ENCODE results near the gene COBL. TPM values are rescaled to one million over a fixed set of nuclear protein-coding genes. Genes with fewer than 3 reads are reported as not detected.

COBL gene
- total and polyA plus RNA-seq, 10 of the 15 experiments (the other 5 are each of a cell fraction or from before 2014, with no cell fraction given): 0.21 TPM; not detected in 9

GRCh38 chr7:51255036-51255435 lies 61.6 kb downstream of the COBL start:
- Histone ChIP-seq H3K9me3 (replicated peaks; ENCODE audit: control insufficient read depth, insufficient read depth, low read length) (no peaks in the 10 kb centered on the region), H3K4me1 (ENCODE audit: control insufficient read depth, insufficient read depth, low read length) (no peaks in the 10 kb centered on the region), H3K4me2 (ENCODE audit: control insufficient read depth, insufficient read depth) (no peak overlapping the region), H3K27me3 (replicated peaks in 1 of 2; ENCODE audit: control insufficient read depth in 2 of 2, insufficient read depth in 2 of 2, low read length in 1 of 2) (no peaks in the 10 kb centered on the region; a peak in 1 of 4 replicates), H3K79me2 (ENCODE audit: control insufficient read depth, insufficient read depth, low read length) (no peaks in the 10 kb centered on the region), H3K36me3 (ENCODE audit: control insufficient read depth in 2 of 2, insufficient read depth in 2 of 2, low read length in 1 of 2) (no peaks in the 10 kb centered on the region), H4K20me1 (ENCODE audit: control insufficient read depth, insufficient read depth) (no peaks in the 10 kb centered on the region), H2AFZ (ENCODE audit: control insufficient read depth, low read depth, low read length) (no peak overlapping the region), H3K9ac (ENCODE audit: control insufficient read depth, insufficient read depth, low read length) (no peak overlapping the region), H3K4me3 (no peak overlapping the region), H3K27ac (ENCODE audit: control insufficient read depth, insufficient read depth) (no peak overlapping the region)
- no peak for DNase-seq (ENCODE audit: low read depth, low spot score)
- WGBS (ENCODE audit: insufficient coverage, insufficient replicate concordance, low lambda C conversion rate, missing lambda C conversion rate): 35% methylated on average over 3 of the region's 3 CpGs
- no peak for FAIRE-seq
- RAD21 ChIA-PET (ENCODE audit: unreplicated experiment): no interaction called here
- in situ Hi-C loops (cut with MboI) (no loop called here), intact Hi-C loops (cut with micrococcal nuclease; ENCODE audit: unreplicated experiment) (no loop called here)
- SMC1A ChIA-PET (ENCODE audit: uncharacterized antibody, unreplicated experiment): interaction anchor here (1.0 kb wide), 1 partner anchor 913 kb away, joined by 3 read pairs; no protein-coding TSS in a partner anchor
- CTCF ChIA-PET: interaction anchor here (0.6 kb wide), 1 partner anchor 18 kb away, joined by 4 read pairs; no protein-coding TSS in a partner anchor
- POLR2A ChIA-PET: no interaction called here
- TF ChIP-seq EZH2 (IDR thresholded peaks at IDR 0.05; ENCODE audit: borderline replicate concordance, control insufficient read depth, low read depth, low read length) (no peak), MTA2 (IDR thresholded peaks at IDR 0.05; ENCODE audit: low read depth) (no peak), SPI1 (IDR thresholded peaks at IDR 0.05; ENCODE audit: borderline replicate concordance, insufficient read depth, low read depth, low read length) (peak; percentile 29; the same call in 1 of the 2 replicates), CHD2 (IDR thresholded peaks at IDR 0.05; ENCODE audit: borderline replicate concordance, low read depth, low read length) (no peak), RCOR1 (conservative IDR thresholded peaks at IDR 0.05; ENCODE audit: low read depth, low read length) (no peak)
- no TSS peak for BruUV-seq (replicated peaks)
- no peak for ATAC-seq

- Histone ChIP-seq H3K4me2 (ENCODE audit: control insufficient read depth, insufficient read depth) (no peak overlapping the region), H4K20me1 (ENCODE audit: control insufficient read depth, insufficient read depth) (no peaks in the 10 kb centered on the region), H3K9me3 (replicated peaks; ENCODE audit: control insufficient read depth, insufficient read depth, low read length) (no peaks in the 10 kb centered on the region), H3K36me3 (ENCODE audit: control insufficient read depth in 2 of 2, insufficient read depth in 2 of 2, low read length in 1 of 2) (no peaks in the 10 kb centered on the region), H3K27me3 (replicated peaks in 1 of 2; ENCODE audit: control insufficient read depth in 2 of 2, insufficient read depth in 2 of 2, low read length in 1 of 2) (no peaks in the 10 kb centered on the region; a peak in 1 of 4 replicates), H3K79me2 (ENCODE audit: control insufficient read depth, insufficient read depth, low read length) (no peaks in the 10 kb centered on the region), H2AFZ (ENCODE audit: control insufficient read depth, low read depth, low read length) (no peak overlapping the region), H3K4me3 (no peak overlapping the region), H3K27ac (ENCODE audit: control insufficient read depth, insufficient read depth) (no peak overlapping the region), H3K9ac (ENCODE audit: control insufficient read depth, insufficient read depth, low read length) (no peak overlapping the region), H3K4me1 (ENCODE audit: control insufficient read depth, insufficient read depth, low read length) (no peaks in the 10 kb centered on the region)
- ChIA-PET CTCF (no interaction called here), RAD21 (ENCODE audit: unreplicated experiment) (no interaction called here), POLR2A (no interaction called here), SMC1A (ENCODE audit: uncharacterized antibody, unreplicated experiment) (no interaction called here)
- no TSS peak for BruUV-seq (replicated peaks)
- in situ Hi-C loops (cut with MboI): no loop called here
- TF ChIP-seq RCOR1 (conservative IDR thresholded peaks at IDR 0.05; ENCODE audit: low read depth, low read length) (no peak), RAD21 (IDR thresholded peaks at IDR 0.05; ENCODE audit: insufficient read depth, low read depth, low read length) (0 out of 2 replicates have a peak, but pooled peaks have one; percentile 7)
- FAIRE-seq (no peak), DNase-seq (ENCODE audit: low read depth, low spot score) (no peak), ATAC-seq (no peak)
- WGBS (ENCODE audit: insufficient coverage, insufficient replicate concordance, low lambda C conversion rate, missing lambda C conversion rate): 4% methylated on average over 3 of the region's 3 CpGs
- intact Hi-C loops (cut with micrococcal nuclease; ENCODE audit: unreplicated experiment): no loop called here
Measured at GRCh38 chr7:51253157-51253556, 63.5 kb downstream of the COBL start.

Measured in GM12878 (cell line).